SJSA1 (cell line): ENCODE measurements around the gene RGS3. TPM values are rescaled to one million over a fixed set of nuclear protein-coding genes. Genes with fewer than 3 reads are reported as not detected.

ENCODE experiments used
- DNase-seq, 2 experiments: peaks; one replicate each; pipeline ENCODE4 v3.0.0-alpha.2; 2015 to 2020; ENCODE audit warnings: low spot score in 2 of 2, low read depth in 1 of 2
- H3K27ac ChIP-seq: fragments of 250-450 bp; sonication (Bioruptor Pico); 2 replicates; pipeline ENCODE4 v1.5.1; 2020; ENCODE audit warnings: mild to moderate bottlenecking, moderate library complexity
- H3K27me3 ChIP-seq: fragments of 250-450 bp; sonication (Bioruptor Pico); replicated peaks from 2 replicates; pipeline ENCODE4 v1.5.1; 2020; ENCODE audit warnings: mild to moderate bottlenecking, moderate library complexity
- H3K36me3 ChIP-seq: fragments of 250-450 bp; sonication (Bioruptor Pico); 2 replicates; pipeline ENCODE4 v1.5.1; 2020; ENCODE audit warnings: mild to moderate bottlenecking
- H3K4me1 ChIP-seq: fragments of 250-450 bp; sonication (Bioruptor Pico); replicated peaks from 2 replicates; pipeline ENCODE4 v1.6.1; 2021; ENCODE audit warnings: mild to moderate bottlenecking
- H3K4me3 ChIP-seq: fragments of 250-450 bp; sonication (Bioruptor Pico); 2 replicates; pipeline ENCODE4 v1.5.1; 2020; ENCODE audit warnings: mild to moderate bottlenecking
- H3K9me3 ChIP-seq: fragments of 250-450 bp; sonication (Bioruptor Pico); replicated peaks from 2 replicates; pipeline ENCODE4 v1.5.1; 2020; ENCODE audit warnings: mild to moderate bottlenecking
- total RNA-seq: library from RNA; depleted of rRNA; stranded (reverse); fragments of >200 nt; shearing (Covaris generic); gene quantifications from 2 replicates; pipeline ENCODE4 v1.2.3, GENCODE V29; 2014

The RGS3 gene
- total RNA-seq, 1 experiment from 2014 or later, result 54.8 TPM

DNA sequence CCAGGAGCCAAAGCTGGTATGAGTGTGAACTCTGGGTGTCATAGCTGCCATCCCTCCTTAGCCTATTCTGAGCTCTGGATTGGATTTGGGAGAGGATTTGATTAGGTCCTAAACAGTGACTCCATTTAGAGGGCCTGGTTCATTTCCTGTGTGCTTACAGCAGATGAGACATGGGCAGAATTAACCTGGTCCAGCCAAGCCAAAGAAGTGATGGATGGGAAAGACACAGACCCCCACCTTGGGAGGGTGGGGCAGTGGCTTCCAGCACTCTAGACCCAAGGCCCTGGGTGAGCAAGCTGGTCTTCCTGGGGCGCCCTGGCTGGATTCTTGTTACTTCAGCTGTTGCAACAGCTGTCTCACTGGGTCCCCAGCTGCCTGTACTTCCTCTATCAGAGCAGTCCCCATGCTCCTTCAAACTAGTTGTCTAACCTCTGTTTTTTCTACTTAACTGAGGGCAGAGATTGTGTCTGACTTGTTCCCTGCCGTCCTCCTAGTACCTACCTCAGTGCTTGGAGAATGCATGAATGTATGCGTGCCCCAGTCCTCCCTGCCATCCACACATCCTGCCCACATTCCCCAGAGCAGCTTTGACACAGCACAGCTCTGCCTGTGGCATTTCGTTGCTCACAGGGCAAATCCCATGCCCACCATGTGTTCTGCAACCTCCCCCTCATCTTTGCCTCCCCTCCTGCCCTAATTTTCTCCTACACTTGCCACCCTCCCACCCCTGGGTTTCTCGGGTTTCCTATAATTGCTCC is 115.9 kb downstream of the RGS3 start:
- Histone ChIP-seq H3K4me1 (peaks cover 67% of the 10 kb centered on the region), H3K4me3 (no peak overlapping the region), H3K27me3 (no peaks in the 10 kb centered on the region), H3K36me3 (peaks cover 40% of the 10 kb centered on the region), H3K9me3 (no peaks in the 10 kb centered on the region), H3K27ac (peak overlapping the region; percentile 76)
- DNase-seq, result no peak

DNA sequence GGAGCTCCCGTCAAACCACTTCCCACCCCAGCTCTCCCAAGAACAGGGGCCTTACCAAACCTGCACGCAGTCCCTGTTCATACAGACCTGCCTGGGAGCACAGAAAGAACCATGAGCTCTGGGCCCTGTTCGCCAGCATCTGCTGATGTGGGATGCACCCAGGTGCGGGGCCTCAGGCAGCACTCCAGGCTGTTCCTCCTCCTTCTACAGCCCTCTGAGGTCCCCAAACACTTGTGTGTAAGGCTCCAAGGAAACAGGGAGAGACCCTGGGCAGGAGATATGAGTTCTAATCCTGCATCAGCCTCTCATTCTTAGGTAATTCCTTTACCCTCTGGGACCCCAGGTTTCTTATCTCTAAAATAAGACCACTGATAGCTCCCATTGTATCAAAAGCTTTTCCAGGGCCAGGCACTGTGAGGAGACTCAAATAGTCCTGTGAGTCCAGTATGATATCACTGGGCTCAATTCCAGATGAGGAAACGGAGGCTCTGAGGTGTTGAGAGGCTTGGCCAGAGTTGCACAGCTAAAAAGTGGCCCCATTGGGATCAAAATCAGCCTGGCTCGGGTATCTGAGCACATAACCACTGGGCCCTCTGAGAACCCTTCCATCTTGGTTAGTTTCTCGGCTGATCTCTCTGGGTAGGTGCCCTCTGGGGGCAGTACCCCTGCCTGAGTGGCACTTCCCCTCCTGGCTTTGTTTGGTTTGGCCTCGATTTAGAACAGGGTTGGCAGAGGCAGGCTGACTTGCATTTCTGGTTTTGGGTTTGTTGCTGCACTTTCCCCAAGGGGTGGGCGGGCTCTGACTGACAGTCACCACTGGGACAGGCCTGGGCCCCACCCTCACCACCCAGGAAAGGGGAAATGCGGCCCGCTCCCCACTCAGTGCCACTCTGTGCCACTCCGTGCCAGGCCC is 116.8 kb downstream of the RGS3 start:
- DNase-seq, result no peak
- Histone ChIP-seq H3K27me3 (no peaks in the 10 kb centered on the region), H3K36me3 (peaks cover 48% of the 10 kb centered on the region), H3K27ac (peak overlapping the region; percentile 76), H3K4me3 (no peak overlapping the region), H3K9me3 (no peaks in the 10 kb centered on the region), H3K4me1 (peaks cover 67% of the 10 kb centered on the region)

DNA sequence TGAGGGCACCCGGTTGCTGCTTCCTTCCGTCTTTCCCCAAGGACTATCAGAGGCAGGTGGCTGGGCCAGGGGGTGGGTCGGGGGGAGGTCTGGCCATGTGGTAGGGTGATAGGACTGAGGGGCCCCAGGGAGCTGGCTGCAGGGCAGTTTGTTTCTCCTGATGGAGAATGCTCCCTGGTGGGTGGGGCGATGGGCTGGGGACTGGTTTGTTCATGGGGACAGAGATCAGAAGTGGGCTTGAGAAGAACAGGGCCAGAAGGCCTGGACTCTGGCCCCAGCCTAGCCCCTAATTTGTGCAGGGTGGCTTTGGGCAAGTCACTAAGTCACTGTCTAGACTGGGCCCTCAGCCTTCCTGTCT is 117.4 kb downstream of the RGS3 start:
- Histone ChIP-seq H3K27ac (no peak overlapping the region), H3K27me3 (no peaks in the 10 kb centered on the region), H3K4me3 (no peak overlapping the region), H3K9me3 (no peaks in the 10 kb centered on the region), H3K4me1 (peaks cover 67% of the 10 kb centered on the region), H3K36me3 (peaks cover 54% of the 10 kb centered on the region)
- DNase-seq, result no peak

DNA sequence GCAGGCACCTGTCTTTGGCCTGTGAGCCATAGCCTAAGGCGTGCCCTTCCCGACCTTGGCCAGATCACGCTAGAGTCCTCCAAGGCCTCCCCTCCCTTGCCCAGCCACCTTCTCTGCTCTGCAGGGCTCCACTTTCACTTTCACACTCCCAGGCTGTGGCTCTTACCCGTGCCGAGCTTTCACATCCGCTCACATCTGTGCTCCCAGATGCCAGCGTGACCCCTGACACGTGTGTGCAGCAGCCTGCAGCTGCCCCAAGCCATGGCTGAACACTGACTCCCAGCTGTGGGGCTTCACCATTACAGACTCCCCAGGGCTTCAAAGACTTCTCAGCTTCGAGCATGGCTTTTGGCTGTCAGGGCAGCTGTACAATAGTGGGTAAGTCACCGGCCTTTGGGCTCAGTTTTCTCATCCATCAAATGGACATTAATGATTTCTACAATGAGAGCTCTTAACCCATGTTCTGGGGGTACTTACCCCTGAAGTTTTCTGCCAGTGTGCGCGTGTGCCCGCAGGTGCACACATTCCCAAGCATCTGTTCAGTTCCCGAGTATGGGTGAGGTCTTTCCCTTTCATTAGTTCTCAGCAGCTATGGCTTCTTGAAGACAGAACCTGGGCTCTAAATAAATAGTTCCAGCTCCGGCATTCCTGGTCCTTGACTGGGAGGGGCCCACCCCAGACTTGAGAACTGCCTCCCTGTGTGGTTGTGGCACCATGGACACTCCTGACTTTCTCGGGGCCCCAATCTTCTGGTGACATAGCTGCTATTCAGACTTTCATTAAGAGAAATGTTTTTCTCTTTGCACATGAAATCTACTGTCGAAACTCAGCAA is 118.6 kb downstream of the RGS3 start:
- Histone ChIP-seq H3K27ac (peak overlapping the region; percentile 29), H3K27me3 (no peaks in the 10 kb centered on the region), H3K4me1 (peaks cover 59% of the 10 kb centered on the region), H3K4me3 (no peak overlapping the region), H3K36me3 (peaks cover 64% of the 10 kb centered on the region), H3K9me3 (no peaks in the 10 kb centered on the region)
- peak in 1 of 2 experiments; percentile 65 for DNase-seq

DNA sequence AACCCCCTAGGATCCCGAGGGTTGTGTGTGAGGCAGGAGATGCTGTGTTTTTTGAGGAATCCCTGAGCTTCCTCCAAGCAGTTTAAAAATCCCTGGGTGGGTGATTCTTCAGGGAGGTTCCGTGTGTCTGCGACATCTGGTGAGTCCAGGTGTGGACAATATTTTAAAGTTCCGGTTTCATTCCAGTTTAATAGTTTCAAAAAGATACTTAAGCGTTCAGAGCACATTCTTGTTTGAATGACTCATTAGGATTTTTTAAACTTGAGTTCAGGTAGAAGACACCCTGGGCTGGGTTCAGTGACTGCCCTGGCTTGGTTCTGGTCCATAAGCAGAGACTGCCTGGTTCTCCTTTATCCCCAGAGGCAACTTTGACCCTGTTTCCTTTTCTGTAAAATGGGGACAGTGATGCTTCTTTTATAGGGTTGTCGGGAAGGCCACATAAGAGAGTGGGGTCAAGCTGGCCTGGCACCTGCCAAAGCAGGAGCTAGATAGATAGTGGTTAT is 119.2 kb downstream of the RGS3 start:
- H3K9me3 ChIP-seq, result no peaks in the 10 kb centered on the region
- H3K4me1 ChIP-seq, result peaks cover 53% of the 10 kb centered on the region
- no peak for DNase-seq
- no peaks in the 10 kb centered on the region for H3K27me3 ChIP-seq
- peaks cover 68% of the 10 kb centered on the region for H3K36me3 ChIP-seq
- H3K27ac ChIP-seq, result no peak overlapping the region; the same call in 1 of the 2 replicates
- no peak overlapping the region for H3K4me3 ChIP-seq

DNA sequence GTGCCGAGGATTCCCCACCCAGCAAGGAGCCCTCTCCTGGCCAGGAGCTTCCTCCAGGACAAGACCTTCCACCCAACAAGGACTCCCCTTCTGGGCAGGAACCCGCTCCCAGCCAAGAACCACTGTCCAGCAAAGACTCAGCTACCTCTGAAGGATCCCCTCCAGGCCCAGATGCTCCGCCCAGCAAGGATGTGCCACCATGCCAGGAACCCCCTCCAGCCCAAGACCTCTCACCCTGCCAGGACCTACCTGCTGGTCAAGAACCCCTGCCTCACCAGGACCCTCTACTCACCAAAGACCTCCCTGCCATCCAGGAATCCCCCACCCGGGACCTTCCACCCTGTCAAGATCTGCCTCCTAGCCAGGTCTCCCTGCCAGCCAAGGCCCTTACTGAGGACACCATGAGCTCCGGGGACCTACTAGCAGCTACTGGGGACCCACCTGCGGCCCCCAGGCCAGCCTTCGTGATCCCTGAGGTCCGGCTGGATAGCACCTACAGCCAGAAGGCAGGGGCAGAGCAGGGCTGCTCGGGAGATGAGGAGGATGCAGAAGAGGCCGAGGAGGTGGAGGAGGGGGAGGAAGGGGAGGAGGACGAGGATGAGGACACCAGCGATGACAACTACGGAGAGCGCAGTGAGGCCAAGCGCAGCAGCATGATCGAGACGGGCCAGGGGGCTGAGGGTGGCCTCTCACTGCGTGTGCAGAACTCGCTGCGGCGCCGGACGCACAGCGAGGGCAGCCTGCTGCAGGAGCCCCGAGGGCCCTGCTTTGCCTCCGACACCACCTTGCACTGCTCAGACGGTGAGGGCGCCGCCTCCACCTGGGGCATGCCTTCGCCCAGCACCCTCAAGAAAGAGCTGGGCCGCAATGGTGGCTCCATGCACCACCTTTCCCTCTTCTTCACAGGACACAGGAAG is 120.2 kb downstream of the RGS3 start:
- no peak for DNase-seq
- Histone ChIP-seq H3K4me1 (peaks cover 43% of the 10 kb centered on the region), H3K27ac (no peak overlapping the region), H3K36me3 (peaks cover 73% of the 10 kb centered on the region), H3K27me3 (no peaks in the 10 kb centered on the region), H3K9me3 (no peaks in the 10 kb centered on the region), H3K4me3 (no peak overlapping the region)

DNA sequence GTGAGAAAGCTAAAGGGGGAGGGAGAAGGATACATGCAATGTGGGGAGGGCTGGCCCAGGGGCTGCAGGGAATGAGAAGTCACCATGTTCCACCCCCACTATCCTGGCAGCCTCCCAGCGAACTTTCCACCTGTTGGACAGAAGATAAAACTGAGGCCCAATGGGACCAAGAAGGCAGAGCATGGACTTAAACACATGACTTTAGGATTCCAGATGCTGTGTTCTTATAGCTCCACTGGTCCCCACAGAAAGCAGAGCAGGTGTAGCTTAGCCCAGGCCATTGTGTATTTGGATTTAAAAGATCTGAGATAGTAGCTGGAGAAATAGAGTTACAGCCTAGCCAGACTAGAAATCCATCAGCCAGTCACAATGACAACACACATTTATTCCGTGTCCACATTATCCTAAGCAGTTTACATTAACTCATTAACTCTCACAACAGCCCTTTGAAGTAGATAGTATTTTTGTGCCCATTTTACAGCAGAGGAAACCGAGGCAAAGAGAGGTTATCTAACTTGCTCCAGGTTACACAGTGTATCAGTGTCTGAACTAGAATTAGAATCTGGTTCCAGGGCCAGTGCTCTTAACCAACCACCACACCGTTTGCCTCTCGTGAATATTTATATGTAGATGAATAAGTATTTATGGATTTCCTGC is 121.0 kb downstream of the RGS3 start:
- DNase-seq, result no peak
- Histone ChIP-seq H3K27me3 (no peaks in the 10 kb centered on the region), H3K36me3 (peaks cover 76% of the 10 kb centered on the region), H3K4me3 (no peak overlapping the region), H3K9me3 (no peaks in the 10 kb centered on the region), H3K27ac (no peak overlapping the region), H3K4me1 (peaks cover 41% of the 10 kb centered on the region)

DNA sequence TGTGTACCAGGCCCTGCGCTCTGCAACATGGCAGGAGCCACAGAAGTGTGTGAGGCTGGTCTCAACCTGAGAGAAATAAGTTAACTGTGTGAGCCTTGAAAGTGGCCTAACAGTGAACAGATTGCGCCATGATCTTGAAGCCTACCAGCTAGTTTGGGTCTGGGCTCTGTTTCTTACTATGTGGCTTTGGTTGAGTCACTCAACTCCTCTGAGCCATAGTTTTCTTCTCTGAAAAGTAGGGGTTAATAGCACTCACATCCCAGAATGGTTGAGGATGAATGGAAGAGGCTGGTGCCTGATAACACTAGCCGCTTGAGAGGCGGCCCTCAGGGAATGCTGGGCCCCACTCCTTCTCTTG is 121.5 kb downstream of the RGS3 start:
- Histone ChIP-seq H3K4me3 (no peak overlapping the region), H3K4me1 (peaks cover 39% of the 10 kb centered on the region), H3K27ac (no peak overlapping the region), H3K27me3 (no peaks in the 10 kb centered on the region), H3K9me3 (no peaks in the 10 kb centered on the region), H3K36me3 (peaks cover 75% of the 10 kb centered on the region)
- DNase-seq, result no peak

DNA sequence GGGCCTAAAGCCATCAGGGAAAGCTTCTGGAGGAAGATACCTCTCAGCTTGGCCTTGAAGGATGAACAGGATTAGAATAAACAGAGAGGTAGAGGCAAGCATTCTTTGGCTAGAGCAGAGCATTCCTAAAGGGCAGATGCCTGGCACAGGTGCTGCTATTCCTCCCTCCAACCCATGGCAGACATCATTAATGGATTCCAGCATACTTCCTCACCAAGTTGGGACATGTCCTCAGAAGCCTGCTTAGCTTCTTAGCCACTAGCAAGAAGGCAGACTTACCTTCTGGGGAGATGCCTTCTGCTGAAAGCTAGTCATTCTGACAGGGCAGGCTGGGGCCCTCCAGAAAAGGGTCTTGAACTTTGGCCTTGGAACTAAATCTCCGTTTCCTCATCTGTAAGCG is 122.0 kb downstream of the RGS3 start:
- DNase-seq, result no peak
- Histone ChIP-seq H3K27me3 (no peaks in the 10 kb centered on the region), H3K9me3 (no peaks in the 10 kb centered on the region), H3K4me1 (peaks cover 34% of the 10 kb centered on the region), H3K36me3 (peaks cover 74% of the 10 kb centered on the region), H3K4me3 (no peak overlapping the region), H3K27ac (no peak overlapping the region)

DNA sequence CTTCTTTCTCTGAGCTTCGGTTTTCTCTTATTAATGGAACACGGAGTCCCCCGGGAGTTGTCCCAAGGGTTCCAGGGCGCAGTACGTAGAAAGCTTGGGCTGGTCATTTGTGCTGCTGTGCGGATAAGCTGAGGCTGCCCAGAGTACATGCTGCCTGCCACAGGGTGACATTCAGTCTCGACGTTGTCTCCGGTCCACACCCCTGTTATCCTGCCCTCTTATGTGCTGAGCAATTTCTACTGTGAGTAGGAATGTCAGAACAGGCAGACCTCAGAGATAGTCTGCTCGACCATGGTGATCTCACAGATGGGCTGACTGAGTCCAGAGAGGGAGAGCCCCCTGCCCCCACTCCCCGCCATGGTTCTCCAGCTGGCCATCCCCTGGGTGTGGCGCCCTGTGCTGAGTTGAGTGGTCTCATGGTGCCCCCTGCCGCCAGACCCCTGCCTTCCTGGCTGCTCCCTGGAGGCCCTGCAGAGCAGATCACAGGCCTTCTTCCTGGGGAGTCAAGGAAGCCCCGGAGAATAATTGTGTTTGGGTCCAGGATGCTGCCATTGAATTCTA is 124.0 kb downstream of the RGS3 start:
- DNase-seq, result no peak
- Histone ChIP-seq H3K27me3 (no peaks in the 10 kb centered on the region), H3K27ac (no peak overlapping the region), H3K9me3 (no peaks in the 10 kb centered on the region), H3K4me3 (no peak overlapping the region), H3K4me1 (peaks cover 14% of the 10 kb centered on the region), H3K36me3 (peaks cover 74% of the 10 kb centered on the region)

DNA sequence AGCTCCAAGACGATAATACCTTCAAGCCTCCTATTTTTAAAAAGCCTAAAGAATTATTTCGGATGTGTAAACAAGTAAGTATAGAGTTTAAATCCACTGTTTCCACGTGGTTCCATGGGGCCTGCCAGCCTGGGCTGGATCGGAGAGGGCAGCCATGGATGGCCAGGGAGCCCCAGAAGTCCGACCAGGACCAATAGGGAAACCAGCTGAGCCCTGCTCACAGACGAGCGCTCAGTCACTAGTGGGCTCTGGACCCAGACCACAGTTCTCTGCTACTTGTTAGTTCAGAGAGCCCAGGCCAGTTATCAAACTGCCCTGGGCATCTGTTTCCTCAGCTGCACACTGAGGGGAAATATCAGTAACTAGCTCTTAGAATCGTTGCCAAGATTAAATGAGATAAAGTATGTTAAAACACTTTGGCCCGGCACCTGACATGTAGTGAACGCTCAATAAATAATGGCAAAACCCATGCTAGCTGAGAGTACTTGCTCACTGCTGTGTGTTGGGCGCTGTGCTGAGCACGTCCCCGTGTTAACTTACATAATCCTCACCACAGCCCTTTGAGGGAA is 124.8 kb downstream of the RGS3 start:
- no peak for DNase-seq
- no peaks in the 10 kb centered on the region for H3K27me3 ChIP-seq
- H3K9me3 ChIP-seq, result no peaks in the 10 kb centered on the region
- peaks cover 71% of the 10 kb centered on the region for H3K36me3 ChIP-seq
- H3K4me1 ChIP-seq, result peaks cover 10% of the 10 kb centered on the region
- no peak overlapping the region for H3K27ac ChIP-seq
- no peak overlapping the region for H3K4me3 ChIP-seq

DNA sequence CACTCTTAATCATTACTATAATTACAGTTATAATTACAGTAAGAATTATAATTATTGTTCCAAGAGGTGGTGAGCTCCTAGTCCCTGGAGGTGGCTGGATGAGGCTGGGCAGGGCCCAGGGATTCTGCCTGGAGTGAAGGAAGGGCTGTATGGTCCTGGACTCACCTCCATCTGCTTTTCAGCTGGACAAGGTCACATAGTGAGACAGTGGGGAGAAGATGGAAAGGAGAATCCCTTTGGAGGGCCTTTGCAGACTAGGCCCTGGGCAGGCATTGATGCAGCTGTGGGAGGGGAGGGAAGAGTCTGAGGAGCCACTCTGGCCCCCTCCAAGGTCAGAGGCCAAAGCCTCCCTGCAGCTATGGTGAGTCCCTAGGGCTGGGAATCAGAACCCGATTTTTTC is 125.4 kb downstream of the RGS3 start:
- no peak for DNase-seq
- Histone ChIP-seq H3K27me3 (no peaks in the 10 kb centered on the region), H3K27ac (no peak overlapping the region), H3K36me3 (peaks cover 65% of the 10 kb centered on the region), H3K4me1 (peaks cover 14% of the 10 kb centered on the region), H3K9me3 (no peaks in the 10 kb centered on the region), H3K4me3 (no peak overlapping the region)
